Stimulated activated CD4-positive, alpha-beta T cell treated with anti-CD3 and anti-CD28 coated beads, Interleukin-1b, Interleukin-23, amount 100 ng/mL, for 24 hours (primary cell): ENCODE data around the gene WDFY4.

Source experiments
- DNase-seq, 4 experiments: peaks; one replicate each; pipeline ENCODE4 v3.0.0-alpha.2; 2020; ENCODE audit warnings: low read depth in 4 of 4, low spot score in 1 of 4

The WDFY4 gene

GRCh38 chr10:49008505-49009198 is 324.0 kb downstream of the WDFY4 start:
- DNase-seq: no peak

GRCh38 chr10:49009199-49009979 is 324.7 kb downstream of the WDFY4 start:
- no peak for DNase-seq

- DNase-seq: no peak
These were observed 325.6 kb downstream of the WDFY4 start for GRCh38 chr10:49010295-49010694.

- DNase-seq: no peak
These were observed 326.2 kb downstream of the WDFY4 start for GRCh38 chr10:49010865-49011264.

GRCh38 chr10:49011756-49012155 is 327.1 kb downstream of the WDFY4 start:
- no peak for DNase-seq

GRCh38 chr10:49012603-49013002 is 327.9 kb downstream of the WDFY4 start:
- no peak for DNase-seq

- no peak for DNase-seq
These were observed 331.0 kb downstream of the WDFY4 start for GRCh38 chr10:49015700-49016099.

- DNase-seq: no peak
These were observed 337.0 kb downstream of the WDFY4 start for GRCh38 chr10:49021685-49022084.

GRCh38 chr10:49023071-49023470 is 338.4 kb downstream of the WDFY4 start:
- no peak for DNase-seq

GRCh38 chr10:49023752-49024151 is 339.1 kb downstream of the WDFY4 start:
- no peak for DNase-seq

GRCh38 chr10:49024484-49024883 is 339.8 kb downstream of the WDFY4 start:
- no peak for DNase-seq

GRCh38 chr10:49025347-49025983 is 340.8 kb downstream of the WDFY4 start:
- no peak for DNase-seq

GRCh38 chr10:49028639-49029038 is 344.0 kb downstream of the WDFY4 start:
- DNase-seq: no peak

GRCh38 chr10:49029666-49030065 is 345.0 kb downstream of the WDFY4 start:
- DNase-seq: no peak
